HG02973 (cell line): Measurements from ENCODE around the gene ATG4C.

Experiments used
- ATAC-seq: cut with Tn5 transposase; IDR thresholded peaks from one replicate; pipeline ENCODE4 v1.9.1; 2021; ENCODE audit warnings: moderate library complexity; ENCODE audit not compliant: unreplicated experiment

Gene ATG4C

DNA sequence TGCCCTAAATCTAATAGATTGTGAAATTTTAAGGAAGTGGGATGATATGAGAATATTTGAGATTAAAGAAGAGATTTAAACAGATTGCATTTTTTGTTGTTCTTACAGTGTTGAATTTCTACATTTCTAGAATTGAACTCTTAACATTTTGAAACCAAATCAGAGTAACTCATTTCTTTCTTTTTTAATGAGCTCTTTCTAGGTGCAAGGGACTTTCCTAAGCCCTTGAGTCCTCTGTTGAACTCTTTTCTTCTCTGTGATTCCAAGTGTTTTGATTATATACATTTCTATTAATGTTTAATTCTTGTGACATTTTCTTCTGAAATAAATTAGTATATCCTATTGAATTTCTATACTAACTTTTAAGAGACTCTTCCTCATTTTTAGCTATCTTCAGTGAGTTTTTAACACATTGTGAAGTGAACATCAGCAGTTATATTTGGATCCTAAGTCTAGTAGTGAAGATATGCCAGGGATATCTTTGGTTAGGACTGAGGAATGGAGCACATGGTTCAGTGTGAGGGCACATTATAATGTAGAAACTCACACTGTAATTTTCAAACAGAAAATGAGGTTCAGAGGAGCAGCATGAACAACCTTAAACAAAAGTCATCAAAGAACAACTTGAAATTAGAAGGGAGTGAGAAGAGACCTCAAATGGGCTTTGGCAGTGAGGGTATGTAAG, 53.1 kb downstream of the ATG4C start:
- no peak for ATAC-seq

DNA sequence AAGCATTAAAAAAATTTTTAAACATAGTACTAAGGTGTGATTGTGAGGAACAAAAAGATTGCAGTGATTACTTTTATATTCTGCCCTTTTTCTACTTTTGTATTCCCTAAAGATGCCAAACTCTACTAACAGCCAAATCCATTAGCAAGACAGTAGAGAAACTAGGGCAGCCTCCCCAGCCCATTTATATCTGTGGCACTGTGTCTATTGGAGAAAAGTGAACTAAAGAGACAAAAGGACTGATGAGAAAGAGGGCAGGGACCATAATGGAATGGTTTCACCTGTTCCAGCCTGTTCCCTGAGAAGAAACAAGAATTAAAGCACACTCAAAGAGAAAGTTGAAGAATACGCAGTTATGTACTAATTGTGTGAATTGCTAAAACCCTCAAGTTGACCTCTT, 56.6 kb downstream of the ATG4C start:
- no peak for ATAC-seq

DNA sequence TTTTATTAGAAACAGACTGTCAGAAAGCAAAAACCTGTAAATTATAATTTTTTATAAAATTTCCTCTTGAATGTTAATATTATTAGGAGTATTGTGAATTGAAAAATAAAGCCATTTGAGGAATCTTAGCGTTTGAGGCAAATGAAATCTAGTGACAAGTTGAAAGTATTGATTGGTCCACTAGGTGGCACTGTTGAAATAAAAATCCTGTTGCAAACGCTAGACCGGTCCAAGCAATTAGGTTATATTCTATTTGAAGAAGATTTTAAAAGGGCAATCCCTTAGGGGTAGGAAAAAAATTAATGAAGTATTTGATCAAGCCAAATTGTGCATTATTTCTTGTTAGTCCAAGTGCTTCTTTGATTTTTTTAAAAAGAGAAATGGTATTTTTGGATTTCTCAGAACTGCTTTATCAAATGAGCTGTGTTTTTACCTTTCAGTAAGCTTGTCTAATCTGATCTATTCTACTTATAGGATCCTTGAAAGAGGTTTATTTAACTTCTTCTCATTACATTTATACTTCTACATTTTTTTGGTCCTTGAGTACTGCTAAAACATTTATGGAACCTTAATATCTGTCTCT, 57.7 kb downstream of the ATG4C start:
- no peak for ATAC-seq

DNA sequence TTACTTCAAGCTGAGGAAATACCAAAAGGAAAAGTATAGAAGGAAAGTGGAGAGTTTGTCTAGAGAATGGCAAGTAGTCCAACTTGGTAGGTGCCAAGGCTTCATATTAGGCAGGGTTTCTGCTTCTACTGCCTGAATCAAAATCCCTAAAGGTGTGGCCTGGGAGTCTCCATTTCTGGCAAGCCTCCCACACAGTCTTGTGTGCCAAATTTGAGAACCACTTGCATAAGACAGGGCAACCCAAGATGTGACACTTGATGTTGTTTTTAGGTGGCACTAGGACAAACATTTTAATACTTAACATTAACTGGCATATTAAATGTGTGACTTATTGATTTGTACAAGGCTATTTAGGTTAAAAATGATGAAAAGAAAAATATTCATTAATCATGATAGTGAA, 60.1 kb downstream of the ATG4C start:
- ATAC-seq = no peak

DNA sequence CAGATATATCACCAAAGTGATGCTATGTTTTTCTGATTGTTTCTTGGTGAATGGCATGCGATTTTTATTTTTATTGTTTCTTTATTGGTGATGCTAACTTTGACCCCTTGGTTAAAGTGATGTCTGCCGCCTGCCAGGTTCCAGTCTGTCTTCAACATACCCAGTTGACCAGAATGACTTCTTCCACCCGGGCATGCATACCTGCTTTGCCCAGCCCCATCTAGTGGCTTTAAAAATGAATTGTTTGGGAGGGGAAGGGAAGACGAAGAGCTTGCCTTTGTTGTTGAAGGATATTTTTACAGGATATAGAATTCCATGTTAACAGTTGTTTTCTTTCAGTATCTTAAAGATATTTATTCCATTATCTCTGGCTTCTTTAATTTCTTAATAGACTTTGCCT, 65.1 kb downstream of the ATG4C start:
- no peak for ATAC-seq

DNA sequence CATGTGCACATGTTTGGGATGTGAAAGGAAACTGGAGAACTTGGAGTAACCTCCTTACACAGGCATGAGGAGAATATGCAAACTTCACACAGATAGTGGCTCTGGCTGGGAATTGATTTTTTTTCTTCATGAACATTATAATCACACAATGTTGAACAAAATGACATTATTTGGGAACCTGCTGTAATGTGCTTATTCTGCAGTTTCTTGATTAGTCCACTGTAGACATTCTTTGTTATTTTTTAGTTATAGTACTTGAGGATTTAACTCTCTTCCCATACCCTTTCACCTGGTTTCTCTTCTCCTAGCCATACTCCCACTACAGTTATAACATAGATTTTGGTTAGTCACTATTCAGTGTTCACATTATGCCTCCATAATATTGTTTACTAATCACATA, 68.3 kb downstream of the ATG4C start:
- no peak for ATAC-seq

DNA sequence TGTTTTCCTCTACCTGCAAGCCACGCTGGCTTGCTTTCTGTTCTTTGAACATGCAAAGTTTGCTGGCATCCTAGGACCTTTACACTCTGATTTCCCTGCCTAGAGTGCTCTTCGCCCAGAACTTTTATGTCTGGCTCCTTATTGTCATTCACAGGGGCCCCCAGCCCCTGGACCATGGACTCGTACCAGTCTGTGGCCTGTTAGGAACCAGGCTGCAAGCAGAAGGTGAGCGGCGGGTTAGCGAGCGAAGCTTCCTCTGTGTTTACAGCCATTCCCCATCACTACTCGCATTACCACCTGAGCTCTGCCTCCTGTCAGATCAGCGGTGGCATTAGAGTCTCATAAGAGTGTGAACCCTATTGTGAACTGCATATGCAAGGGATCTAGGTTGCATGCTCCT, 73.0 kb downstream of the ATG4C start:
- ATAC-seq = no peak

DNA sequence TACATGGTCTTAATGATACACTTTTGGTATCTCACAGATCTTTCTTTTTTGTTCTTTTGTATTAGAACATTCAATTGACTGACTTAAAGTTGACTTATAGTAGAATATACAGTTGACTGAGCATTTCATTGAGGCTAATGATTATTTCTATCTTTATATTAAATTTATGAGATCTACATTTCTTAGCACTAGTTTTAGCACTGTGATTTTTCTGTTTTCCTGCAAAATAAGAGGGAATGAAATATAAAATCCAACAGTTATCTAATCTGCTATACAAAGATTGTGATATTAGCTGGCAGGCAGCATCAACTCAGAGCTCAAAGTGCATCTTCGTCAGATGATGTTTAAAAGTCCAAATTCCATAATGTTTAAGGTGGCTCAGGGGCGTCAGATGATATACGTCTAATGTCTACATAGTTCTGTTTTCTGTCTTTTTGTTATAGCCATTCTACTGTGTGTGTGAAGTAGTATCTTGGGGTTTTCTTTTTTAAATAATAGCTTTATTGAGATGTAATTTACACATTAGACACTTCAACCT, 85.4 kb downstream of the ATG4C start:
- no peak for ATAC-seq

DNA sequence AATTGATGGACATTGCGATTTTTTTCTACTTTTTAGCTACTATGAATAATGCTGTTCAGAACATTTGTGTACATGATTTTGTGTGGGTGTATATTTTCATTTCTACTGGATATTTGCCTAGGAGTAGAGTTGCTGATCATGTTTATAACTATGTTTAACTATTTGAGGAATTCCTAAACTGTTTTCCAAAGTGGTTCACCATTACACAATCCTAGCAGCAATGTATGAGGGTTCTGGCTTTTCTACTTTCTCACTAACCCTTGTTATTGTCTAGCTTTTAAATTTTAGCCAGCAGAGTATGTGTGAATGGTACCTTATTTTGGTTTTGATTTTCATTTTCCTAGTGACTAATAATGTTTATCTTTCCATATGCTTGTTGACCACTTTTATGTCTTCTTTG, 86.2 kb downstream of the ATG4C start:
- no peak for ATAC-seq

DNA sequence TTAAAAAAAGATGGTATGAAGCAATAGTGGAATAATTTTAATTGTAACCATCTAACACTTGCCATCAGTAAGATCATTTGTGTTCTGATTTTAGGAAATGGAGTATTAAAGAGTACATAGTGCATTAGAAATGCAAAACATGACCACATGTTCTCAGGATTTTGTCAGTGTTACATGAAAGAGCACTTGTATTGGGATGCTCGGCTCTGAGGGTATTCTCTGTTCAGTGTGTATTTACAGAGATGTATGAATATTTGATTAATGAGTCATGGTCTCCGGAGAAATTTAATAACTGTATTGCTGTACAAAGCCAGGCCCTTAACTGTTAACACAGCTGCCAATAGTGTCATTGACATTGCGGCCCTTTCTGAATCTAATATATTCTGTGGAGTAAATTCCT, 91.7 kb downstream of the ATG4C start:
- ATAC-seq = no peak

DNA sequence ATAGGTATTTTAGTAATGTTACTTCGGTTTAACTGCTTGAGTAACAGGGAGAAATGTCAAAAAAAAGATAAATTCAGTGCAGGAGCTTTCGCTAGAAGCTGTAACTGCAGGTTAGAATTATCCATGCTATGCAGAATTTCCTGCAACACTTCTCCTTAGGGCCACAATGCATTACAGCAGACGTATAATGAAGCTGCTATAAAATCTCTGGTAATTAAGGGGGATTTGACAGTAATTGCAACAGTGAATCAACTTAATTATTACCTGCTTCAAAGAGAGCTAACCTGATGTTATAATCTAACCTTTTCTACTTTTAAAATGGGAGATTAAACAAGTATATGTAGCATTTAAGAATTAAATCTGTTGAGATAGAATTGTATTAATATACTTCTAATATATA, 92.6 kb downstream of the ATG4C start:
- no peak for ATAC-seq

DNA sequence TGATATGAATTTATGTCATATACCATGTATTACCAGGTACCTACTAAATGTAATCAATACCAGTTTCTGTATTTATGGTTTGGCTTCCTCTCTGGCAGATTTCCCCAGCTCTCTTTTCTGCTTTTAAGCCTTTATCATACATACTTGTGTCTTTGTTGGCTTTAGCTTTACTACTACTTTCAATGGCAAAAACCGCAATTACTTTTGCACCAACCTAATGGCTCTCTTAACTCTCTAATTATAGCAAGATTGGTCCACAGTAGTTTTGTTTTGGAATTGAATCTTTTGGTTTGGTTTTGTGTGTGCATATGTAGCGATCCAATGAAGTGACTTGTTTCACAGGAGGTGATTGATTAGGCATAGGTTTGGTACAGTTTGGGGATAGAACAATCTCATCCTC, 93.6 kb downstream of the ATG4C start:
- no peak for ATAC-seq

DNA sequence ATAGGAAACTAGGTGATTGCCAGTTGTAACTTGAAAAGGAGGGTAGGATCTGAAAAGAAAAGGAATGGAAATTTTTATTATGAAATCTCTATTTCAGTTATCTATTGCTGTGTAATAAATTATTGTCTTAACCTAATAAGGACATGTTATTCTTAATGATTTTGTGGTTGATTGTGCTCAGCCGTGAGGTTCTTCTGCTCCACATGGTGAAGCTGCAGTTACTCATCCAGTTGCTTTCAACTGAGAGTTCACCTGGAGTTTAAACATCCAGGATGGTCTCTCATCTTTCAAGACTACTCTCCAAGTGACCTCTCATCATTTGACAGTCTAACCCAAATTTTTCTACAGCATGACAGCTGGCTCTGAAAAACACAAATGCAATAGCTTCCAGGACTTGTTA, 96.0 kb downstream of the ATG4C start:
- ATAC-seq = no peak

DNA sequence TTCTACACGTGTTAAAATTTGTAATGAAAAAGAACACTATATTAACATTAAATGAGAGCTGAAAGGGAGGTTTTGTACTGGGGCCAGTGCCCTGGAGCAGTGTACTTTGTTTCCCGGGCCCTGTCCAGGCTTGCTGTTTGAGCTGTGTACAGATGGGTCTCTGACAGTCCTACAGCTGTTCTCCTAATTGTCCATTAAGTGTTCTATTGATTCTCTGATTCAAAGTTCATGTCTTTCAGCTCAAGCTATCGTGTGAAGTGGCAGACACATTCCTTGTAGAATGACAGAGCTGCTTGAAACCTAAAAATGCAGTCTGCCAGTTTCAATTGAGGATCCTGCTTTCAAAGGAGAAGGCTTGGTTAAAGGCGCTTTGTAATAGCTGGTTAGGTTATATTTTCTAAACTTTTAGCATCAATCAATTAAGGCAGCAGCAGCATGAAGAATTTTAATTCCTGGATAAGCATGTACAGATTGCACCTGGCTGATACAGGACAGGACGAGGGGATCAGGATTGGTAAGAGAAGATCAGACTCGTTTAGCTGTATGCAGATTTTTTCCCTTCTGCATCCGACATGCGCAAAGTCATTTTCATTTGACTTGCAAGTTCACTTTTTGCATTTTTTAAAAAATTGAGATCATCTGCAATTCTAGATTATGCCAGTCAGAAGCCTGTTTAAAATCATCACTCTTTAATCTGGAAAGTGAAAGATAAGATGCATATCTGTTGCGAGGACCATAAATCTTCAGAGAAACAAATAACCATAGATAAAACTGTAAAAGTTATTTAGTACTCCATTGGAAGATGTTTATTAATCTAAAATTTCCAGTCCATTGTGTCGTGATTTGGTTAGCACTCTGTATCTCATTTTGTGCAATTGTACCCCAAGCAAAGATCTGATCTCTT, 98.5 kb downstream of the ATG4C start:
- ATAC-seq = no peak

DNA sequence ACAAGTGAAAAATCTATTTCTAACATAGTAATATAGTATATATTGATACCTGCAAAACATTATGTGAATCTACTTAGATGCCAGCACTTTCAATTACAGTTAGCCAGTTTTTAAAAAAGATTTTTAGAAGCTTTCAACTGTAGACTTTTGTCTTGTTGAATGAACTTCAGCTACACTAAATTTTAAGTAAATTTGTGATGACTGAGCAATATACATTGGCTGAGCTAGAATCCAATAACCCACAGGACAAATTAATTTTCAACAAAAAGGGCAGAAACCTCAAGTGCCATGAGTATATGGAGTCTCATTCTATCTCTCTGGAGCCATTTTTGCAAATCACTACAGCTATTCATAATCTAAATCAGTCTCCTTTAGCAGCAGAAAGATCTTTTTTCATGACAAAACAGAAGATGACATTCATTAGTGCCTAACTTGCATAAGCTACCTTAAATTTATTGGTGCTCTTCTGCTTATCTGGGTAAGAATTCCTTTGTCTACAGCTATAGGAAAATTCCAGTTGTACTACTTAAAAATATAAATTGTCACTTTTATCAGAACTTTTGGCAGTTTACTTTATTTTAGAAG, 100.3 kb downstream of the ATG4C start:
- ATAC-seq = no peak

DNA sequence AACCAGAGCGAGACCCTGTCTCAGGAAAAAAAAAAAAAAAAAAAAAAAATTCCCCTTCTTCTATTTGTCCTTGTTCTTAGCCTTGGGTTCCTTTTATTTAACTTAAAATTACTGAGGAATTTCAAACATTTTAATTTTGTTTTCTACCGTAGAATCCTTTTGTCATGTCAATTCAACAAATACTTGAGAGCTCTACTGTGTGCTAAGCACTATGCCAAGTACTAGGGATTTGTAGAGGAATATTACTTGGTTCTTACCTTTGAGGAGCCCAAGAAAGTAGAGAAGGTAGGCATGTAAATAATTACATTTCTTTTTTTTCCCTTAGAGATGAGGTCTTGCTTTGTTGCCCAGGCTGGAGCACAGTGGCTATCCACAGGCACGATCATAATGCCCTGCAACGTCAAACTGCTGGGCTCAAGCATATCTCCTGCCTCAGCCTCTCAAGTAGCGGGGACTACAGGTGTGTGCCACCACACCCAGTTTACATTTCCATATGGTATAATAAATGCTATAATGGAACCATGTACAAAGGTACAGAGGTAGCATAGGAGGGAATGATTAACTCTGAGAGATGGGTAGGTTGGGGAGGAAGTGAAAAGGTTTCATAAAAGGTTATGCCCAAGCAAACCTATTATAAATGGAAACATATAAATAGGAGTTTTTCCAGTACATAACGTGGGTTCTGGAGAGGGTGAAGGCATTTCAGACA, 104.0 kb downstream of the ATG4C start:
- no peak for ATAC-seq

DNA sequence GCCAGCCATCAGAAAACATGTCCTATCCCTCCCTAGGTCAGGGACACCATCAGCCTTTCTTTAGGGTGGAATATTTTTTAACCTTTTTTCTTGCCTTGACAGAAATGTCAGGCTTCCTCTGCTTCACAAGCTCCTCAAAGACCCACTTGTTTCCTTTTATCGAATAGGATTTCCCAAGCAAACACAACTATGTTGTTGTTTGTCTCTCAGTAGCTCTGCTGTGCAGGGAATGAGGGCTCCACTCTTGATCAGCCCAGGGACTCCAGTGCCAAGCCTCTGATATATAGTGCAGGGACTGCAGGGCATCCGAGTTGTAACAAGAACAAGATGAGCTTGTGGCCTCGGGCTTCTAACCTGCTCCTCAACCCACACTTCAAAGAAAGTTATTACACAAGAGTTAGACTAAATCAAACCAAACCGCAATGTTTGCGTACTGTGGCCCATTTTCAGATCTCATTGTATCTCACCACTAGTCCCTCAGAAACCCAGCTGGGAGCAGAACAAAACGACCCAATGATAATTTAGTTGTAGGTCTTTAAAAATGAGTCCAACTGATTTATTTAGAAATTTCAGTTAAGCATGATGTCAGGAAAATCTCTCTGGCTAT, 108.1 kb downstream of the ATG4C start:
- ATAC-seq = no peak

DNA sequence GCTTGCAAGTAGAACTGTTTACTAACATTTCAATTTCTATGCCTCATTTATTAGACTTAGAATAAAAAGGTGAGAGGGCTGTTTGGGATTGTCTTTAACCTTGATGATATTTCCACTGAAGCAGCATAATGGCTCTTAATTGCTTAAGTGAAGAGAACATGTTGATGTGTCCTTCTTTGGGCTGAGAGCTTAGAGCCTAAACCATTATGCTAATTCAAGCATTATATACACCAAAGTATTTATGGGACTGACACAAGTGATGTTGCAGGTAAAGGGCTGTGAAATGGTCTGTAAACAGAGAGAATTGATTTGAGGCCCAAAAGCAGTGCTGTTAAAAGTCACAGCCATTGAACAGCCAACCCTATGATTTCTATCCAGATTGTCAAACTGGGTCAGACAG, 113.9 kb downstream of the ATG4C start:
- no peak for ATAC-seq

DNA sequence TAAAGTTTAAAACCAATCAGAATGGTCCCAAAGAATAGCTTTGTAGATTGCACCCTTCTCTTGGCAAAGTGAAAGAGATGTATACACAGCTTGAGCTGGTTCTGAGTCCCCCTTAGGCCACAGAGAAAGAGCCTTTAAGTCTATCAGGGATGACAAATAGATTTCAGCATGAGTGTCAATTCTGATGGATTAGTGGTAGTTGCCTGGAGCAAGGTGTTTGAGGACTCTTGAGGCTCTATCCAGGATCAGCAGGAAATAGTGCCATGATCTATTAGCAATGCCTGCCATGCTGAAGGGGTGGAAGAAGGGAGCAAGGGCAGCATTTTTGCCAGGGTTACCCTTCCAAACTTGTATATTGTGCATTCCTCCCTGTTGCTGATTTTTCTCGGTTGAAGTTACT, 116.6 kb downstream of the ATG4C start:
- no peak for ATAC-seq

DNA sequence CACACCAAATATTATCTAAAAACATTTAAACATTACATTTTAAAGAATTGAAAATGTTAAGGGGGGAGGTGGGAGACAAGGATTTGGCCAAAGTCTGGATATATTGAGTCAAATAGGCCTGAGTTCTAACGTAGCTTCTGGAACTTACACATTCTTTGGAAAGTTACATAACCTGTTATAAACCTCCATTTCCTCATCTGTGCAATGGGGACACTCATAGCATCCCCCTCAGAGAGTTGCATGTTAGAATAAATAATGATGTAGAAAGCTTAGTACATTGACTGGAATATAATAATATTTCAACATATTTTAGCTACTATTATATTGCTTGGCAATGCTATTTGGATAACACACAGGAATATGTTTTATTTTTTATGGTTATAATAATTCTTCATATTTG, 117.7 kb downstream of the ATG4C start:
- no peak for ATAC-seq
